Panc1 (cell line): ENCODE results near the gene CCDC194. TPM values are rescaled to one million over a fixed set of nuclear protein-coding genes. Genes with fewer than 3 reads are reported as not detected.

Experiments
- ATAC-seq: fragments of 200-7000 bp; cut with Tn5 transposase; 2 replicates; pipeline ENCODE4 v1.9.1; 2020; ENCODE audit warnings: mild to moderate bottlenecking, moderate library complexity
- BruUV-seq: library from RNA; stranded (reverse); fragments of 400-500 nt; replicated peaks from 2 replicates; lab custom pipeline; 2021; lab: Mats Ljungman, UMichigan
- CTCF ChIA-PET: fragments of 300-600 bp; sonication (Branson Sonifier 250); formaldehyde crosslinking; loops from one replicate; lab custom pipeline; 2022; ENCODE audit warnings: antibody characterized with exemption; lab: Charles Lee
- POLR2A ChIA-PET: fragments of 300-600 bp; sonication (Branson Sonifier 250); formaldehyde crosslinking; loops from one replicate; lab custom pipeline; 2022; ENCODE audit warnings: antibody characterized with exemption; lab: Charles Lee
- DNase-seq: peaks from one replicate; pipeline ENCODE4 v3.0.0-alpha.2; 2010; ENCODE audit warnings: low read depth, low spot score
- H3K27ac ChIP-seq: 2 replicates; pipeline ENCODE4 v1.5.1; 2011; ENCODE audit warnings: mild to moderate bottlenecking, low read length, inconsistent platforms
- H3K27me3 ChIP-seq: fragments of 200-500 bp; sonication (Bioruptor generic); 2 replicates; pipeline ENCODE4 v1.6.0; 2014; ENCODE audit warnings: low read length, inconsistent platforms; ENCODE audit not compliant: control insufficient read depth, insufficient read depth
- H3K36me3 ChIP-seq: fragments of 200-500 bp; sonication (Bioruptor generic); 2 replicates; pipeline ENCODE4 v1.5.1; 2014; ENCODE audit warnings: inconsistent platforms, mild to moderate bottlenecking, low read length, moderate library complexity; ENCODE audit not compliant: control insufficient read depth, insufficient read depth
- H3K4me1 ChIP-seq: 2 replicates; pipeline ENCODE4 v1.5.1; 2011; ENCODE audit warnings: inconsistent platforms, mild to moderate bottlenecking, low read length, moderate library complexity; ENCODE audit not compliant: control insufficient read depth, insufficient read depth
- H3K4me3 ChIP-seq, 2 experiments: 2 replicates each; pipeline ENCODE4 v1.5.1; 2011 to 2012; ENCODE audit warnings: low read depth in 2 of 2, low read length in 2 of 2, mild to moderate bottlenecking in 2 of 2, inconsistent platforms in 1 of 2, moderate library complexity in 1 of 2
- H3K9me3 ChIP-seq: fragments of 200-500 bp; sonication (Bioruptor generic); 2 replicates; pipeline ENCODE4 v1.5.1; 2014; ENCODE audit warnings: low read depth, mild to moderate bottlenecking, inconsistent platforms, low read length, moderate library complexity; ENCODE audit not compliant: control insufficient read depth, insufficient read depth
- CTCF ChIP-seq: fragments of 450-650 bp; IDR thresholded peaks from 2 replicates; pipeline ENCODE4 v1.5.1; 2017; ENCODE audit warnings: mild to moderate bottlenecking
- POLR2AphosphoS5 ChIP-seq: IDR thresholded peaks from 2 replicates; pipeline ENCODE4 v1.6.1; 2012; ENCODE audit warnings: mild to moderate bottlenecking, low read depth, low read length, moderate library complexity
- REST ChIP-seq, 2 experiments: IDR thresholded peaks; 2 replicates each; pipeline ENCODE4 v1.6.1; 2011 to 2012; ENCODE audit warnings: low read depth in 2 of 2, control low read depth in 1 of 2, low read length in 1 of 2, mild to moderate bottlenecking in 1 of 2, moderate library complexity in 1 of 2; ENCODE audit not compliant: insufficient read depth in 1 of 2
- SIN3A ChIP-seq: IDR thresholded peaks from 2 replicates; pipeline ENCODE4 v1.6.1; 2012; ENCODE audit warnings: low read depth, mild to moderate bottlenecking, low read length, moderate library complexity, borderline replicate concordance; ENCODE audit not compliant: insufficient read depth
- TCF7L2 ChIP-seq: IDR thresholded peaks from 2 replicates; pipeline ENCODE4 v1.6.1; 2011; ENCODE audit warnings: mild to moderate bottlenecking, low read depth, low read length, inconsistent platforms
- in situ Hi-C: cut with HindIII; loops from 2 replicates; pipeline ENCODE4 v1.10.0; 2016; ENCODE audit warnings: low sequenced_read_pairs, low pct_unique_long_range_greater_than_20kb
- intact Hi-C: fragments of 100-400 bp; cut with micrococcal nuclease; formaldehyde crosslinking; loops from one replicate; pipeline ENCODE4 v1.10.0; 2022; ENCODE audit not compliant: unreplicated experiment
- total RNA-seq: library from RNA; stranded (reverse); gene quantifications from one replicate; pipeline ENCODE4 v1.2.1, GENCODE V29; 2021; ENCODE audit not compliant: unreplicated experiment

CCDC194 gene
- total RNA-seq, 1 experiment from 2014 or later: 0.51 TPM

GRCh38 chr19:17404015-17404414 lies 10.0 kb upstream of the CCDC194 start:
- Histone ChIP-seq H3K4me3 (no peak overlapping the region), H3K27ac (no peak overlapping the region), H3K4me1 (peaks cover 12% of the 10 kb centered on the region; the same call in 1 of the 2 replicates), H3K27me3 (no peaks in the 10 kb centered on the region), H3K9me3 (no peaks in the 10 kb centered on the region), H3K36me3 (no peaks in the 10 kb centered on the region)
- in situ Hi-C loops: no loop called here
- CTCF ChIA-PET: no interaction called here
- ATAC-seq (no peak), DNase-seq (no peak)
- POLR2A ChIA-PET: no interaction called here
- intact Hi-C loops: no loop called here
- TF ChIP-seq CTCF (no peak), TCF7L2 (no peak), POLR2AphosphoS5 (no peak)
- BruUV-seq: no TSS peak

- intact Hi-C loops: no loop called here
- Histone ChIP-seq H3K4me1 (peaks cover 12% of the 10 kb centered on the region; the same call in 1 of the 2 replicates), H3K27me3 (no peaks in the 10 kb centered on the region), H3K4me3 (no peak overlapping the region), H3K27ac (no peak overlapping the region), H3K9me3 (no peaks in the 10 kb centered on the region), H3K36me3 (no peaks in the 10 kb centered on the region)
- no TSS peak for BruUV-seq
- POLR2A ChIA-PET: no interaction called here
- DNase-seq: no peak
- no peak for ATAC-seq
- in situ Hi-C loops: no loop called here
- TF ChIP-seq POLR2AphosphoS5: no peak
- CTCF ChIA-PET: interaction anchor here (0.6 kb wide), 2 partner anchors 64 to 93 kb away, joined by 3 to 4 read pairs; no protein-coding TSS in a partner anchor
These were observed 9.2 kb upstream of the CCDC194 start for GRCh38 chr19:17402982-17403855.

- Histone ChIP-seq H3K4me3 (no peak overlapping the region), H3K36me3 (no peaks in the 10 kb centered on the region), H3K4me1 (peaks cover 10% of the 10 kb centered on the region; the same call in 1 of the 2 replicates), H3K9me3 (no peaks in the 10 kb centered on the region), H3K27me3 (no peaks in the 10 kb centered on the region), H3K27ac (no peak overlapping the region)
- ChIA-PET CTCF (no interaction called here), POLR2A (no interaction called here)
- in situ Hi-C loops: no loop called here
- DNase-seq (no peak), ATAC-seq (no peak)
- BruUV-seq: no TSS peak
- intact Hi-C loops: no loop called here
- TF ChIP-seq POLR2AphosphoS5 (no peak), SIN3A (no peak), TCF7L2 (no peak), CTCF (no peak), REST (IDR thresholded peaks at IDR 0.05; ENCODE audit: insufficient read depth in 1 of 2, low read depth in 2 of 2, low read length in 1 of 2) (no peak)
These were observed 7.6 kb upstream of the CCDC194 start for GRCh38 chr19:17401628-17402027.
